GM23338 (cell line): ENCODE measurements around the gene STAT3. TPM values are rescaled to one million over a fixed set of nuclear protein-coding genes. Genes with fewer than 3 reads are reported as not detected.

Experiments used
- ATAC-seq: fragments of 200-7000 bp; cut with Tn5 transposase; 3 replicates; pipeline ENCODE4 v1.9.1; 2020
- DNase-seq: peaks from one replicate; pipeline ENCODE4 v3.0.0-alpha.2; 2015; ENCODE audit warnings: low spot score
- H2AFZ ChIP-seq: fragments of 200-600 bp; sonication (generic); 2 replicates; pipeline ENCODE4 v1.8.0; 2016; ENCODE audit warnings: antibody characterized with exemption, mild to moderate bottlenecking, moderate library complexity
- H3F3A ChIP-seq: fragments of 200-600 bp; sonication (generic); replicated peaks from 2 replicates; pipeline ENCODE4 v1.8.0; 2017; ENCODE audit warnings: antibody characterized with exemption, mixed run types, low read depth
- H3K27ac ChIP-seq: fragments of 200-600 bp; sonication (generic); 2 replicates; pipeline ENCODE4 v1.6.1; 2016; ENCODE audit warnings: low read depth
- H3K27me3 ChIP-seq: fragments of 200-600 bp; sonication (generic); 2 replicates; pipeline ENCODE4 v1.8.0; 2016; ENCODE audit warnings: mild to moderate bottlenecking, mixed run types, moderate library complexity; ENCODE audit not compliant: insufficient read depth
- H3K36me3 ChIP-seq: fragments of 200-600 bp; sonication (generic); 2 replicates; pipeline ENCODE4 v1.8.0; 2016; ENCODE audit warnings: mild to moderate bottlenecking; ENCODE audit not compliant: insufficient read depth
- H3K4me1 ChIP-seq: fragments of 200-600 bp; sonication (generic); 2 replicates; pipeline ENCODE4 v1.8.0; 2016; ENCODE audit warnings: mild to moderate bottlenecking, moderate library complexity; ENCODE audit not compliant: insufficient read depth
- H3K4me2 ChIP-seq: fragments of 200-600 bp; sonication (generic); 2 replicates; pipeline ENCODE4 v1.7.1; 2017; ENCODE audit warnings: mixed run types
- H3K4me3 ChIP-seq: fragments of 200-600 bp; sonication (generic); 2 replicates; pipeline ENCODE4 v1.6.1; 2016; ENCODE audit warnings: mixed run types
- H3K79me2 ChIP-seq: fragments of 200-600 bp; sonication (generic); replicated peaks from 2 replicates; pipeline ENCODE4 v1.8.0; 2017; ENCODE audit warnings: mild to moderate bottlenecking; ENCODE audit not compliant: insufficient read depth
- H3K9me2 ChIP-seq: fragments of 200-600 bp; sonication (generic); 2 replicates; pipeline ENCODE4 v1.8.0; 2017; ENCODE audit not compliant: insufficient read depth
- H4K20me1 ChIP-seq: fragments of 200-600 bp; sonication (generic); replicated peaks from 2 replicates; pipeline ENCODE4 v1.8.0; 2017; ENCODE audit warnings: mild to moderate bottlenecking; ENCODE audit not compliant: insufficient read depth
- H3K27ac Mint-ChIP-seq: 2 replicates; pipeline ENCODE4 v1.8.0; 2020; ENCODE audit warnings: inconsistent platforms, mild to moderate bottlenecking, moderate library complexity, mixed read lengths
- H3K27me3 Mint-ChIP-seq: 3 replicates; pipeline ENCODE4 v1.8.0; 2022; ENCODE audit warnings: low read depth, mild to moderate bottlenecking, moderate library complexity, mixed read lengths, inconsistent platforms; ENCODE audit not compliant: insufficient read depth, poor library complexity
- H3K36me3 Mint-ChIP-seq: 3 replicates; pipeline ENCODE4 v1.8.0; 2021; ENCODE audit warnings: low read depth, mild to moderate bottlenecking, inconsistent platforms, moderate library complexity, mixed read lengths
- H3K4me1 Mint-ChIP-seq: 3 replicates; pipeline ENCODE4 v1.8.0; 2020; ENCODE audit warnings: mild to moderate bottlenecking, inconsistent platforms, mixed read lengths
- H3K4me3 Mint-ChIP-seq: 3 replicates; pipeline ENCODE4 v1.8.0; 2021; ENCODE audit warnings: moderate library complexity, mild to moderate bottlenecking, inconsistent platforms, mixed read lengths
- H3K9me3 Mint-ChIP-seq: 3 replicates; pipeline ENCODE4 v1.8.0; 2020; ENCODE audit warnings: moderate library complexity, mild to moderate bottlenecking, inconsistent platforms, mixed read lengths
- CREB1 ChIP-seq: fragments of 250-450 bp; sonication (Bioruptor Pico); IDR thresholded peaks from 2 replicates; pipeline ENCODE4 v1.5.0; 2020; ENCODE audit warnings: low read depth, mild to moderate bottlenecking, moderate library complexity
- EZH2 ChIP-seq: fragments of 200-600 bp; sonication (generic); IDR thresholded peaks from one replicate; pipeline ENCODE4 v1.8.0; 2017; ENCODE audit warnings: antibody characterized with exemption, mild to moderate bottlenecking, low read depth; ENCODE audit not compliant: unreplicated experiment
- EZH2phosphoT487 ChIP-seq: fragments of 200-600 bp; sonication (generic); IDR thresholded peaks from one replicate; pipeline ENCODE4 v1.8.1; 2018; ENCODE audit warnings: antibody characterized with exemption; ENCODE audit not compliant: unreplicated experiment
- JUNB ChIP-seq: IDR thresholded peaks from one replicate; pipeline ENCODE4 v1.6.1; 2016; ENCODE audit warnings: antibody characterized with exemption; ENCODE audit not compliant: unreplicated experiment
- NANOG ChIP-seq: IDR thresholded peaks from 2 replicates; pipeline ENCODE4 v1.6.1; 2016; ENCODE audit warnings: antibody characterized with exemption, borderline replicate concordance
- POLR2AphosphoS5 ChIP-seq: IDR thresholded peaks from 2 replicates; pipeline ENCODE4 v1.6.1; 2016; ENCODE audit warnings: antibody characterized with exemption, low read depth
- REST ChIP-seq: IDR thresholded peaks from one replicate; pipeline ENCODE4 v1.6.1; 2018; ENCODE audit warnings: antibody characterized with exemption; ENCODE audit not compliant: unreplicated experiment
- STAT1 ChIP-seq: IDR thresholded peaks from one replicate; pipeline ENCODE4 v1.6.1; 2016; ENCODE audit warnings: antibody characterized with exemption; ENCODE audit not compliant: unreplicated experiment
- ZNF114 ChIP-seq: fragments of 250-450 bp; sonication (Bioruptor Pico); IDR thresholded peaks from 2 replicates; pipeline ENCODE4 v1.5.0; 2020; ENCODE audit warnings: mild to moderate bottlenecking, moderate library complexity
- ZNF331 ChIP-seq: fragments of 250-450 bp; sonication (Bioruptor Pico); IDR thresholded peaks from 2 replicates; pipeline ENCODE4 v1.5.0; 2020; ENCODE audit warnings: low read depth, mild to moderate bottlenecking, moderate library complexity
- polyA plus RNA-seq: library from polyadenylated mRNA; unstranded; fragments of >200 nt; fragmentation: Nextera tagmentation; extraction: Ambion mirVana; gene quantifications from 2 replicates; pipeline ENCODE4 v1.2.1, GENCODE V29; 2016
- total RNA-seq: library from RNA; depleted of rRNA; stranded (reverse); fragments of >200 nt; shearing (Covaris generic); gene quantifications from 2 replicates; pipeline ENCODE4 v1.2.3, GENCODE V29; 2014
- TF ChIP-seq, protein P1 (sequence below): IDR thresholded peaks from 2 replicates; pipeline ENCODE4 v1.6.1; 2016; ENCODE audit warnings: antibody characterized with exemption
- TF ChIP-seq, protein P2 (sequence below): fragments of 250-450 bp; sonication (Bioruptor Pico); IDR thresholded peaks from 2 replicates; pipeline ENCODE4 v1.5.0; 2020; ENCODE audit warnings: mild to moderate bottlenecking, moderate library complexity
- TF ChIP-seq, protein P3 (sequence below), 2 experiments: fragments of 200-600 bp in 1 of 2; sonication (generic) in 1 of 2; conservative IDR thresholded peaks; 2 replicates each; pipeline versions ENCODE4 v1.5.1 to v1.6.1; 2016 to 2017; ENCODE audit warnings: antibody characterized with exemption in 2 of 2, low read depth in 2 of 2, mild to moderate bottlenecking in 2 of 2, moderate library complexity in 1 of 2

Gene STAT3
- total and polyA plus RNA-seq, 2 experiments from 2014 or later, result 49.5 to 78.0 TPM

- H3K27ac ChIP-seq, result peak overlapping the region; percentile 35; the same call in 1 of the 2 replicates
- H4K20me1 ChIP-seq, result peaks cover 12% of the 10 kb centered on the region; the same call in 1 of the 2 replicates
- H3F3A ChIP-seq, result no peaks in the 10 kb centered on the region; the same call in 1 of the 2 replicates
- no peak for DNase-seq
- H3K36me3 Mint-ChIP-seq, result no peaks in the 10 kb centered on the region
- peaks cover 7% of the 10 kb centered on the region for H3K4me1 Mint-ChIP-seq
- H2AFZ ChIP-seq, result no peak overlapping the region
- H3K4me2 ChIP-seq, result no peak overlapping the region
- TF ChIP-seq, protein P1, sequence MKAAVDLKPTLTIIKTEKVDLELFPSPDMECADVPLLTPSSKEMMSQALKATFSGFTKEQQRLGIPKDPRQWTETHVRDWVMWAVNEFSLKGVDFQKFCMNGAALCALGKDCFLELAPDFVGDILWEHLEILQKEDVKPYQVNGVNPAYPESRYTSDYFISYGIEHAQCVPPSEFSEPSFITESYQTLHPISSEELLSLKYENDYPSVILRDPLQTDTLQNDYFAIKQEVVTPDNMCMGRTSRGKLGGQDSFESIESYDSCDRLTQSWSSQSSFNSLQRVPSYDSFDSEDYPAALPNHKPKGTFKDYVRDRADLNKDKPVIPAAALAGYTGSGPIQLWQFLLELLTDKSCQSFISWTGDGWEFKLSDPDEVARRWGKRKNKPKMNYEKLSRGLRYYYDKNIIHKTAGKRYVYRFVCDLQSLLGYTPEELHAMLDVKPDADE, result no peak
- no peak for TF ChIP-seq EZH2
- TF ChIP-seq, protein P2, sequence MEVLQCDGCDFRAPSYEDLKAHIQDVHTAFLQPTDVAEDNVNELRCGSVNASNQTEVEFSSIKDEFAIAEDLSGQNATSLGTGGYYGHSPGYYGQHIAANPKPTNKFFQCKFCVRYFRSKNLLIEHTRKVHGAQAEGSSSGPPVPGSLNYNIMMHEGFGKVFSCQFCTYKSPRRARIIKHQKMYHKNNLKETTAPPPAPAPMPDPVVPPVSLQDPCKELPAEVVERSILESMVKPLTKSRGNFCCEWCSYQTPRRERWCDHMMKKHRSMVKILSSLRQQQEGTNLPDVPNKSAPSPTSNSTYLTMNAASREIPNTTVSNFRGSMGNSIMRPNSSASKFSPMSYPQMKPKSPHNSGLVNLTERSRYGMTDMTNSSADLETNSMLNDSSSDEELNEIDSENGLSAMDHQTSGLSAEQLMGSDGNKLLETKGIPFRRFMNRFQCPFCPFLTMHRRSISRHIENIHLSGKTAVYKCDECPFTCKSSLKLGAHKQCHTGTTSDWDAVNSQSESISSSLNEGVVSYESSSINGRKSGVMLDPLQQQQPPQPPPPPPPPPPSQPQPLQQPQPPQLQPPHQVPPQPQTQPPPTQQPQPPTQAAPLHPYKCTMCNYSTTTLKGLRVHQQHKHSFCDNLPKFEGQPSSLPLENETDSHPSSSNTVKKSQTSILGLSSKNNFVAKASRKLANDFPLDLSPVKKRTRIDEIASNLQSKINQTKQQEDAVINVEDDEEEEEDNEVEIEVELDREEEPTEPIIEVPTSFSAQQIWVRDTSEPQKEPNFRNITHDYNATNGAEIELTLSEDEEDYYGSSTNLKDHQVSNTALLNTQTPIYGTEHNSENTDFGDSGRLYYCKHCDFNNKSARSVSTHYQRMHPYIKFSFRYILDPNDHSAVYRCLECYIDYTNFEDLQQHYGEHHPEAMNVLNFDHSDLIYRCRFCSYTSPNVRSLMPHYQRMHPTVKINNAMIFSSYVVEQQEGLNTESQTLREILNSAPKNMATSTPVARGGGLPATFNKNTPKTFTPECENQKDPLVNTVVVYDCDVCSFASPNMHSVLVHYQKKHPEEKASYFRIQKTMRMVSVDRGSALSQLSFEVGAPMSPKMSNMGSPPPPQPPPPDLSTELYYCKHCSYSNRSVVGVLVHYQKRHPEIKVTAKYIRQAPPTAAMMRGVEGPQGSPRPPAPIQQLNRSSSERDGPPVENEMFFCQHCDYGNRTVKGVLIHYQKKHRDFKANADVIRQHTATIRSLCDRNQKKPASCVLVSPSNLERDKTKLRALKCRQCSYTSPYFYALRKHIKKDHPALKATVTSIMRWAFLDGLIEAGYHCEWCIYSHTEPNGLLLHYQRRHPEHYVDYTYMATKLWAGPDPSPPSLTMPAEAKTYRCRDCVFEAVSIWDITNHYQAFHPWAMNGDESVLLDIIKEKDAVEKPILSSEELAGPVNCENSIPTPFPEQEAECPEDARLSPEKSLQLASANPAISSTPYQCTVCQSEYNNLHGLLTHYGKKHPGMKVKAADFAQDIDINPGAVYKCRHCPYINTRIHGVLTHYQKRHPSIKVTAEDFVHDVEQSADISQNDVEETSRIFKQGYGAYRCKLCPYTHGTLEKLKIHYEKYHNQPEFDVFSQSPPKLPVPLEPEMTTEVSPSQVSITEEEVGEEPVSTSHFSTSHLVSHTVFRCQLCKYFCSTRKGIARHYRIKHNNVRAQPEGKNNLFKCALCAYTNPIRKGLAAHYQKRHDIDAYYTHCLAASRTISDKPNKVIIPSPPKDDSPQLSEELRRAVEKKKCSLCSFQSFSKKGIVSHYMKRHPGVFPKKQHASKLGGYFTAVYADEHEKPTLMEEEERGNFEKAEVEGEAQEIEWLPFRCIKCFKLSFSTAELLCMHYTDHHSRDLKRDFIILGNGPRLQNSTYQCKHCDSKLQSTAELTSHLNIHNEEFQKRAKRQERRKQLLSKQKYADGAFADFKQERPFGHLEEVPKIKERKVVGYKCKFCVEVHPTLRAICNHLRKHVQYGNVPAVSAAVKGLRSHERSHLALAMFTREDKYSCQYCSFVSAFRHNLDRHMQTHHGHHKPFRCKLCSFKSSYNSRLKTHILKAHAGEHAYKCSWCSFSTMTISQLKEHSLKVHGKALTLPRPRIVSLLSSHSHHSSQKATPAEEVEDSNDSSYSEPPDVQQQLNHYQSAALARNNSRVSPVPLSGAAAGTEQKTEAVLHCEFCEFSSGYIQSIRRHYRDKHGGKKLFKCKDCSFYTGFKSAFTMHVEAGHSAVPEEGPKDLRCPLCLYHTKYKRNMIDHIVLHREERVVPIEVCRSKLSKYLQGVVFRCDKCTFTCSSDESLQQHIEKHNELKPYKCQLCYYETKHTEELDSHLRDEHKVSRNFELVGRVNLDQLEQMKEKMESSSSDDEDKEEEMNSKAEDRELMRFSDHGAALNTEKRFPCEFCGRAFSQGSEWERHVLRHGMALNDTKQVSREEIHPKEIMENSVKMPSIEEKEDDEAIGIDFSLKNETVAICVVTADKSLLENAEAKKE (CRISPR knock-in tag), result no peak
- TF ChIP-seq, protein P3, sequence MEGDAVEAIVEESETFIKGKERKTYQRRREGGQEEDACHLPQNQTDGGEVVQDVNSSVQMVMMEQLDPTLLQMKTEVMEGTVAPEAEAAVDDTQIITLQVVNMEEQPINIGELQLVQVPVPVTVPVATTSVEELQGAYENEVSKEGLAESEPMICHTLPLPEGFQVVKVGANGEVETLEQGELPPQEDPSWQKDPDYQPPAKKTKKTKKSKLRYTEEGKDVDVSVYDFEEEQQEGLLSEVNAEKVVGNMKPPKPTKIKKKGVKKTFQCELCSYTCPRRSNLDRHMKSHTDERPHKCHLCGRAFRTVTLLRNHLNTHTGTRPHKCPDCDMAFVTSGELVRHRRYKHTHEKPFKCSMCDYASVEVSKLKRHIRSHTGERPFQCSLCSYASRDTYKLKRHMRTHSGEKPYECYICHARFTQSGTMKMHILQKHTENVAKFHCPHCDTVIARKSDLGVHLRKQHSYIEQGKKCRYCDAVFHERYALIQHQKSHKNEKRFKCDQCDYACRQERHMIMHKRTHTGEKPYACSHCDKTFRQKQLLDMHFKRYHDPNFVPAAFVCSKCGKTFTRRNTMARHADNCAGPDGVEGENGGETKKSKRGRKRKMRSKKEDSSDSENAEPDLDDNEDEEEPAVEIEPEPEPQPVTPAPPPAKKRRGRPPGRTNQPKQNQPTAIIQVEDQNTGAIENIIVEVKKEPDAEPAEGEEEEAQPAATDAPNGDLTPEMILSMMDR (conservative IDR thresholded peaks at IDR 0.05; ENCODE audit: low read depth in 2 of 2), result no peak
- TF ChIP-seq STAT1, result no peak
- TF ChIP-seq NANOG, result no peak
- TF ChIP-seq ZNF331, result no peak
- no peak for TF ChIP-seq JUNB
- no peak for TF ChIP-seq ZNF114 (CRISPR knock-in tag)
- no peak for TF ChIP-seq REST
- no peak for TF ChIP-seq POLR2AphosphoS5
- TF ChIP-seq EZH2phosphoT487, result no peak
- TF ChIP-seq CREB1 (CRISPR knock-in tag), result no peak
- H3K79me2 ChIP-seq, result peaks cover 93% of the 10 kb centered on the region
- H3K9me2 ChIP-seq, result no peaks in the 10 kb centered on the region
- no peak overlapping the region for H3K27ac Mint-ChIP-seq
- no peak for ATAC-seq
- no peaks in the 10 kb centered on the region for H3K9me3 Mint-ChIP-seq
- no peaks in the 10 kb centered on the region for H3K27me3 ChIP-seq
- H3K4me1 ChIP-seq, result no peaks in the 10 kb centered on the region
- H3K4me3 Mint-ChIP-seq, result no peak overlapping the region
- H3K36me3 ChIP-seq, result no peaks in the 10 kb centered on the region
- H3K4me3 ChIP-seq, result no peak overlapping the region
- peaks cover 3% of the 10 kb centered on the region for H3K27me3 Mint-ChIP-seq
Measured at GRCh38 chr17:42354956-42355843, 33.0 kb downstream of the STAT3 start.
